Measurements from ENCODE around the gene ABLIM1.

Gene ABLIM1

GRCh38 chr10:114491419-114491818, 166.7 kb downstream of the ABLIM1 start:
- DNase-seq (ENCODE audit: low read depth in 2 of 2): no peak

DNA sequence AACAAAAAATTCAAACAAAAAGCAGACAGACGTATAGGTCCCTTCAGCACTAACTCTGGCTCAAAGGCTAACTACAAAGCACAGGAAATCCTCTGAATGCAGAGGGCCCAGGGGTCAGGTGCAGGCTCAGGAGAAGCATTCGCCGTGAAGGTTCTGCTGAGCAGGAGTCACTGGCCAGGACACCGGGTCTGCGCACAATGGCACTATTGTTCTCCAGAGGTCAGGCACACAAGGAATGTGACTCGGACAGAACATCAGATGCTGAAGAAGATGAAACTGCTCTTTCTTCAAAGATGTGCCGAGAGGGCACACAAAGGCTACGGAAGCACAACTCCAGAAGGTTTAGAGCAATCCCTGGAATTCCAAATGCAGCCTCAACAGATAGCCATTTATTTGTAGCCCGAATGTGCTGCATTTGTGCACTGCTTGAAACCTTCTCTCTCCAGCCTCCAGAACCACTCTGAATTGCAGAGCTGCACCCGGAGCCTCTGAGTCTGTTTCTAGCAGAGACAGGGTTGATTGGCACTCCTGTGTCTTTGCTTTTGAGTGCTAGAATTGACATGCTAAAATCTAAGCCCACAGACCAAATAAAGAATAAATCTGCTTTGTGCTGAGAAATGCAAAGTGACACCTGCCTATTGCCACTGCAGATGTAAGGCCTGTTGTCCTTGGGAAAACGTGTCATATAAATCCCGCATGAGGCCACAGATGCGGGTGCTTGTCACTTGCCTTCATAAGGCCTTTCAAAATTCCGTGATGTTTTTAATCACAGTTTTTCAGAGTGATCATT, 168.4 kb downstream of the ABLIM1 start:
- DNase-seq (ENCODE audit: low read depth in 2 of 2): no peak

DNA sequence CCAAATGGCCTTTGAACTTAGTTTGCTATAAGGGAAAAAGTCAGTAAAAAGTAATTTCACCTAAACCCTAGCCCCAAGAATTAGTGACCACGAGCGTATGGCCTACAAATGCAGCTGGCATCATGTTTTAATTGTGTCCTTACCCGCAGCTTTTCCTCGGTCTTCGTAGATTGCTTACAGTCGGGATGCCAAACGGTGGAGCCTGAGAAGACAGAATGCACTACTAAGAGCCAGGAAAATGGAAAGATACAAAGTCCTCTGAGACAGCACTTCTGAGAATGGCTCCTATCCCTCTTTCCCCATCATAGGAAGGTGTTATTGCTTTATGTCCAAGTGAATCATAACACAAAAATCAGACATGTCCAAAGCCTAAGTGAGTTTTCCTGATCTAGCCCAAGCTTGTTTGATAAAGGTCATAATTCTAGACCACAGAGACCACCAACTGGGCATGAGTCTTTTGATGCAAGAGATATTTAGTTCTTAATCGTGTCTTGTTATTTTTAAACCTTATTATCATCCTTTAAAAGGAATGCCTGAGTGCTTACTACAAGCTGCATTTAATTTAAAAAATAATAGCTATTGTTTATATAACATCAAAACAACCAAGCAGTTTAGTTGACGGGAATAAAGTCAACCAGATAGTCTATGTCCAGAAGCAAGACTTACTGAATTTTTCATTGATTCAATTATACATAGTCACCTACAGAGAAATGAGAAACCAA, 170.1 kb downstream of the ABLIM1 start:
- no peak for DNase-seq (ENCODE audit: low read depth in 2 of 2)

- no peak for DNase-seq (ENCODE audit: low read depth in 2 of 2)
Observed at GRCh38 chr10:114486938-114487814, 170.9 kb downstream of the ABLIM1 start.

DNA sequence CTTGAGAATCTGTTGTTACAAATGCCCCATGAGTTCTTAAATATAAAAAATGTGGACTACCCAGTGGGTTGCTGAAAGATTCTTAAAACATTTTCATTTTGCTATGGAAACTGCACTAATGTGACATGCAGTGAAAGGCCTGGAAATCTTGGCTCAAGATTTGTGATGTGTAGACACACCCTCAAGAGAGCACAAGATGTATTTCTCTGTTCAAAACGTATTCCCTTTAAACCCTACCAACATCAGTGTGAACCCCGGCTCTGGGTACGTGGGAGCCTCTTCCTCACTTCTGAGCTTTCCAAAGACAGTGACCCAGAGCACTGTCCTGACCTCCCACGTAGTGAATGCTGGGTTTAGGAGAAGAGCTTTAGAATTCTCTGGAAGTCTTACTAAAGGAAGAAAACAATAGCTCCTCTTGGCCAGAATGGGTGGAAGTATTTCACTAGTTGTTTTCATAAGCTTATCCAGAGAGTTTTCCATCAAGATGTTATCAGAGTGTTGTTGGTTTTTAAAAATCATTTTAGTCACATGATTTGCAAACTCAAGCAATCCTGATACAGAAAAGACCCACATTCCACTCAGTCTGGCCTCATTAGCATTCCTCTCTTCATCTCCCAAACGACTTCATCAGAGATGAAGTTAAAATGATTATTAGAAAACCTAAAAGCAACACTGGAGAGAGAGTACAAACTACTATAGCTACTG, 172.2 kb downstream of the ABLIM1 start:
- DNase-seq (ENCODE audit: low read depth in 2 of 2): no peak

DNA sequence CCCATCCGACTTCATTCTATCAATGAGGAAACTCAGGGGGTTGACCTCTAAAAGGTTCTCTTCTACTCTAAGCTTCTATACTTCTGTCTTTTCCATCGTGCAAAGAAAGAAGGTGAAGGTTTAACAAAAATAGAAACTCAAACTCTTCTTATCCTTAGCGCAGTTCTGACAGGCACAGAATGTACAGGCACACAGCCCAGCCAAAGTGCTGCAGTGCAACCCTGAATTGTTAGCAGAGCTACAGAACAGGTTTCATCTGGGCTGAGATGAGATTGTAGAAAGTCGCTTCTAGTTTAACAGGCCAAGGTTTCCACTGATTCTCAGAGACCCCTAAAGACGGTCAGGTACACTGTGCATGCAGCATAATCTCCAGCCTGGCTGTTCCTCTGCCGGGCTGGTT, 174.5 kb downstream of the ABLIM1 start:
- DNase-seq (ENCODE audit: low read depth in 2 of 2): no peak

GRCh38 chr10:114482480-114483304, 175.4 kb downstream of the ABLIM1 start:
- no peak for DNase-seq (ENCODE audit: low read depth in 2 of 2)

DNA sequence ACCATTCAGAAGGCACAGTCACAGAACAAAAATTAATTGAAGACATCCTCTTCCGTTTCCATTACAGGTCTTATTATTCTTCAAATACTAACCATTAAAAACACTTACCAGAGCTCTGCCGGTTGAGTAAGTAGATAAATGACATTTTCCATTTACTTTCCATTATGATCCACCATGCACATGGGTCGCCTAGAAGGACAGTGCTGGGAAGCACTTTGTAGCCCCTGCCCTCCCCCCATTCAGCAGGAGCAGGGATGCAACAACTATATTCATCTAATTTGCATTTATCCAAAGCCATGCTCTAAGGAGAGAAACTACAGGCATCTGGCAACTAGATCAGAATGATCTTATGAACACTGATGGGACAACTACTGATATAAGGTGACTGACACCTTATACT, 177.0 kb downstream of the ABLIM1 start:
- DNase-seq (ENCODE audit: low read depth in 2 of 2): no peak

- DNase-seq (ENCODE audit: low read depth in 2 of 2): no peak
Observed at GRCh38 chr10:114479836-114480235, 178.2 kb downstream of the ABLIM1 start.

DNA sequence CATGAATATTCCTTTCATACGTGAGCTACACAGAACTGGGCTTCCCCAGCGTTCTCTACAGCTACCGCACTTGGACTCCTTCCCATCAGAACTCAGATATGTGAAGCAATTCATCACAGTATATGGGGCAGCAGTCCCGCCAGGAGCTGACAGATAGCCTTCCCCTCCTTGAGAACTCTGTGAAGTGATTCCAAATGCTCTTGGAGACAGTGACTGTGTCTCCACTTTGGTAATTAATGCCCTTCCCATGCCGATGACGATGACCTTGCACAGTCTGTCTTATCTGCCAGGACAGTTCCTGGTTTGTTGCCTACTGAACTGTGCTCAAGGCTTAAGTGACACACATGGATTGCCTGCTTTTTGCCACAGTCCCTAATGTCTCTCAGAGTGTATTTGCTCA, 178.8 kb downstream of the ABLIM1 start:
- no peak for DNase-seq (ENCODE audit: low read depth in 2 of 2)

GRCh38 chr10:114478281-114478680, 179.8 kb downstream of the ABLIM1 start:
- DNase-seq (ENCODE audit: low read depth in 2 of 2): peak; percentile 15 to 20

GRCh38 chr10:114477285-114477684, 180.8 kb downstream of the ABLIM1 start:
- DNase-seq (ENCODE audit: low read depth in 2 of 2): no peak

- no peak for DNase-seq (ENCODE audit: low read depth in 2 of 2)
Observed at GRCh38 chr10:114474989-114475388, 183.1 kb downstream of the ABLIM1 start.

DNA sequence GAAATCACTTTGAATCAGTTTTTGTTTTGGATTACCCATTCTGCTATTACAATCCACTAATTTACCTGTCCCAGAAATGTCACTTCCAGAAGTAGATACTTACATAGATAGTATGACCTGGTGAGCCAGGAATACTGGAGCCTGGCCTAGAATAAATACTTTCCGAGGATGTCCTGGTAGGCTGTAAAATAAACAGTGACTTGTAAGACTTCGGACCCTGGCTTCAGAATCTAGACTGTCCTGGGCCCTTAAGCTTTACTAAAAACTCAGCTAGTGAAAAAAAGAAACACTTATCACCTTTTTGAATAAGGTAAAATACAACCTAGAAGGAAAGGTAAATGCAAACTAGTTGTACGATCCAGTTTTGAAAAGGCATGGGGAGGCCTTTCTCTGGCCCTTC, 184.3 kb downstream of the ABLIM1 start:
- no peak for DNase-seq (ENCODE audit: low read depth in 2 of 2)

- no peak for DNase-seq (ENCODE audit: low read depth in 2 of 2)
Observed at GRCh38 chr10:114472877-114473253, 185.2 kb downstream of the ABLIM1 start.

GRCh38 chr10:114471906-114472876, 185.9 kb downstream of the ABLIM1 start:
- DNase-seq (ENCODE audit: low read depth in 2 of 2): no peak

GRCh38 chr10:114470956-114471905, 186.8 kb downstream of the ABLIM1 start:
- peak; percentile 24 to 31 for DNase-seq (ENCODE audit: low read depth in 2 of 2)

DNA sequence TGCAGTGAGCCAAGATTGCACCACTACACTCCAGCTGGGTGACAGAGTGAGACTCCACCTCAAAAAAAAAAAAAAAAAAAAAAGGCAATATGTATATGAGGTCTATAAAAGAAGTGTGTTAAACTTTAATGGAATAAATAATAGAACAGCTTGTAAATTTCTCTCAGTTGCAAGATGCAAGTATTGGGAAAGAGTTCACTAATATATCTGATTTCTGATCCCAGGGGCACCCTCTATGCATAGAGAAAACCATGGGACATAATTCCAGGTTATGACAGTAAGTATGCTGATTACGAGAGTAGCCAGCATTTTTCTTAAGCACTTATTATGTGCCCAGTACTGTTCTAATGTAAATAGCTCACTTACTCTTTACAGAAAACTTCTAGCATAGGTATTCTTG, 187.7 kb downstream of the ABLIM1 start:
- no peak for DNase-seq (ENCODE audit: low read depth in 2 of 2)
